RWPE1 (cell line): Measurements from ENCODE around the gene EGFLAM.

ENCODE experiments used
- CTCF ChIA-PET: fragments of 350-600 bp; sonication (Branson Sonifier 250); formaldehyde crosslinking; extraction: SDS; loops from one replicate; lab custom pipeline; 2021; lab: Yijun Ruan, JAX
- POLR2A ChIA-PET: fragments of 400-600 bp; formaldehyde crosslinking; extraction: SDS; loops from one replicate; lab custom pipeline; 2020; ENCODE audit warnings: antibody characterized with exemption; ENCODE audit not compliant: low non-redundant PET; lab: Yijun Ruan, JAX
- DNase-seq: peaks from one replicate; pipeline ENCODE4 v3.0.0; 2012; ENCODE audit warnings: low spot score
- H3K27ac ChIP-seq: fragments of 450-650 bp; 2 replicates; pipeline ENCODE4 v1.5.1; 2017
- CTCF ChIP-seq: fragments of 450-650 bp; conservative IDR thresholded peaks from 2 replicates; pipeline ENCODE4 v1.5.1; 2017; ENCODE audit warnings: low read depth, mild to moderate bottlenecking

Gene EGFLAM

DNA sequence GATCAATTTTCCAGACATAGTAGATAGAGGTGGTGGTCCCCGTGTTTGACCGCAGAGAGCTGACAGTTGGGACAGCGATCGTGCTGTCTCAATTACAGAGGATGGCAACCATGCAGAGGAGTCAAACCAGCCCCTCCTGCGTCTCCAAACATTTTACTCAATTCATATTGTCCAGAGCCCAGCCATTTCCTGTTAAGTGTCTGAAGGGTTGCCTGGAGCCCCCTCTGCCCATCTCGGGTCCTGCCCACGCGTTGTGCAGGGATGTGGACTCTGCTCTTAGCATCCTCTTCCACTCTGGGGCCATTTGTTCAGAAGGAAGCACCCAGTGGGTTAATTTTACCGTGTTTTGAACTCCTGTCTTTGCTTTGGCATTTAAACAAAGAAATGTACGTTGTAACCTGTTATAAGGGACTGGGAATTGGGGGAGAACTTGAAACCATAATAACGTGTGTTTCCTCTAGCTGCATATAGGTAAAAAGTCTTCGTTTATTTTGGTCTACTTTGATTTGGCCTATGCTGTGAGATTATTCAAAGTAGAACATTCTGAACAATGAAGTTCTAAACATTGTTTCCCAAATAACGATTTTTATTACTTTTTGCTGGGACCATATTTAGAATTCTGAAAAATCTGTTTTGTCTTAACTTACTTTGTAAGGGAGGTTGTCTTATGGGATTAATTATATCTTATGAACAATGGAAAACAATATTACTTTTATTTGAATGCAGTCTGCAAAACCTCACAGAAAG lies 876 bp downstream of the EGFLAM start:
- H3K27ac ChIP-seq: no peak overlapping the region
- POLR2A ChIA-PET: no interaction called here
- no peak for DNase-seq
- no peak for TF ChIP-seq CTCF
- CTCF ChIA-PET: interaction anchor here (0.7 kb wide), 1 partner anchor 161 kb away, joined by 3 read pairs; no protein-coding TSS in a partner anchor

- ChIA-PET POLR2A (no interaction called here), CTCF (no interaction called here)
- no peak for TF ChIP-seq CTCF
- no peak for DNase-seq
- no peak overlapping the region for H3K27ac ChIP-seq
Observed at GRCh38 chr5:38259809-38260160, 1.4 kb downstream of the EGFLAM start.

- ChIA-PET CTCF (interaction anchor here (0.5 kb wide), 1 partner anchor 18 kb away, joined by 3 read pairs; no protein-coding TSS in a partner anchor), POLR2A (no interaction called here)
- DNase-seq: no peak
- no peak for TF ChIP-seq CTCF
- no peak overlapping the region for H3K27ac ChIP-seq
Observed at GRCh38 chr5:38263983-38264382, 5.6 kb downstream of the EGFLAM start.

GRCh38 chr5:38265546-38266179 lies 7.3 kb downstream of the EGFLAM start:
- TF ChIP-seq CTCF: peak; percentile 86
- peak; percentile 53 for DNase-seq
- CTCF ChIA-PET: interaction anchor here (0.6 to 1.8 kb wide), 21 partner anchors 12 to 544 kb away, joined by 3 to 6 read pairs (median 3); no protein-coding TSS in a partner anchor
- POLR2A ChIA-PET: no interaction called here
- no peak overlapping the region for H3K27ac ChIP-seq

DNA sequence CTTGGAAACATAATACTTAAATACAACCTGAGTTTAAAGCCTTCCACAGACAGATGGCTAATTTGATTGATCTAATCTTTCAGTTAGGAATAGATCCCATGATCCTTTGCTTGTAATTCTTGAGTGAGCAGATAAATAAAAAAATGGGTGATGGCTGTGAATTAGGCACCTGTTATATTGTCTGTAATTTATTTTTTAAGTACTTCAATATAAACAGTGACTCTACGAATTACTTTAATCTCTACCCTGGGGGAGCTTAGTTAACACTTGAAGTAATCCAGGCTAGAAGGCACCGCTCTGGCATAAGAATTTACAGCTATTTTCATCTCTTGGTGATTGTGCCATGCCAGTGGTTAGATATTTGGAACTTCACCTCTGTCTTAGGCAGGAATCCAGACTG lies 9.0 kb downstream of the EGFLAM start:
- POLR2A ChIA-PET: no interaction called here
- CTCF ChIA-PET: no interaction called here
- DNase-seq: no peak
- no peak for TF ChIP-seq CTCF
- H3K27ac ChIP-seq: no peak overlapping the region

DNA sequence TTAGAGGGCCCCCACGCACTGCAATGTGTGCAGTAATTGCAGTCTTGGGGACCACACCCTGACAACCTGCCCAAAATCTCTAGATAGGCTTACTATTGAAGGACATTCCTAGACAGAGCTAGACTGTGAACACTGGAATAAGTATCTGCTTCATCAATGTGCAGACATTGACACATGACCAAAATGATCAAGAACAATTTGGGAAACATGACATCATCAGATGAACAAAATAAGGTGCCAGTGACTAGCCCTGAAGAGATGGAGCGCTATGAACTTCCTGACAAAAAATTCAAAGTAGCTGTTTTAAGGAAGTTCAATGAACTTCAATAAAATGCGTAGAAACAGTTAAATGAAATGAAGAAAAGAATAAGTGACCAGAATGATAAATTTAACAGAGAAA lies 15.3 kb downstream of the EGFLAM start:
- H3K27ac ChIP-seq: no peak overlapping the region
- TF ChIP-seq CTCF: no peak
- ChIA-PET POLR2A (no interaction called here), CTCF (no interaction called here)
- no peak for DNase-seq
